ENCODE data around the gene C1QTNF8. TPM values are rescaled to one million over a fixed set of nuclear protein-coding genes. Genes with fewer than 3 reads are reported as not detected.
A peak's percentile ranks its signal among the peaks of the same experiment; 100 is the strongest.

C1QTNF8 gene
- total and polyA plus RNA-seq, 4 donors, result not detected

- Histone ChIP-seq H3K27ac (ENCODE audit: low read depth in 1 of 2, low read length in 2 of 2) (no peak overlapping the region), H3K9ac (ENCODE audit: low read depth in 1 of 2, low read length in 2 of 2) (no peak overlapping the region), H3K27me3 (ENCODE audit: control insufficient read depth in 4 of 4, insufficient read depth in 4 of 4, low read length in 3 of 4) (peaks cover 0 to 4% (median 0%) of the 10 kb centered on the region in 4 donors), H3K9me3 (ENCODE audit: control insufficient read depth in 4 of 4, low read length in 3 of 4) (no peaks in the 10 kb centered on the region), H3K4me3 (ENCODE audit: low read depth in 1 of 3, low read length in 3 of 3) (no peak overlapping the region), H3K36me3 (ENCODE audit: control insufficient read depth in 4 of 4, insufficient read depth in 3 of 4, low read depth in 1 of 4, low read length in 3 of 4) (no peaks in the 10 kb centered on the region), H3K4me1 (ENCODE audit: control insufficient read depth in 4 of 4, insufficient read depth in 4 of 4, low read length in 3 of 4) (no peaks in the 10 kb centered on the region)
- 24% methylated on average over 34 of the region's 34 CpGs for WGBS
- TF ChIP-seq RAD21 (IDR thresholded peaks at IDR 0.05) (peak; percentile 82 to 85), ZBTB33 (IDR thresholded peaks at IDR 0.05) (no peak), HNF4G (IDR thresholded peaks at IDR 0.05) (no peak), CTCF (IDR thresholded peaks at IDR 0.05; ENCODE audit: low read depth, low read length, missing input control) (peak; percentile 71), NR2F2 (IDR thresholded peaks at IDR 0.05) (no peak)
- DNase-seq (ENCODE audit: low spot score), result peak; percentile 57
Observed at GRCh38 chr16:1054660-1055556, 41.1 kb downstream of the C1QTNF8 start.

- Histone ChIP-seq H3K9ac (ENCODE audit: low read depth in 1 of 2, low read length in 2 of 2) (no peak overlapping the region), H3K4me1 (ENCODE audit: control insufficient read depth in 4 of 4, insufficient read depth in 4 of 4, low read length in 3 of 4) (no peaks in the 10 kb centered on the region), H3K36me3 (ENCODE audit: control insufficient read depth in 4 of 4, insufficient read depth in 3 of 4, low read depth in 1 of 4, low read length in 3 of 4) (no peaks in the 10 kb centered on the region), H3K4me3 (ENCODE audit: low read depth in 1 of 3, low read length in 3 of 3) (no peak overlapping the region), H3K27me3 (ENCODE audit: control insufficient read depth in 4 of 4, insufficient read depth in 4 of 4, low read length in 3 of 4) (peaks cover 0 to 4% (median 0%) of the 10 kb centered on the region in 4 donors), H3K9me3 (ENCODE audit: control insufficient read depth in 4 of 4, low read length in 3 of 4) (no peaks in the 10 kb centered on the region), H3K27ac (ENCODE audit: low read depth in 1 of 2, low read length in 2 of 2) (no peak overlapping the region)
- TF ChIP-seq NR2F2 (IDR thresholded peaks at IDR 0.05) (no peak), FOXA1 (IDR thresholded peaks at IDR 0.05) (no peak), YY1 (IDR thresholded peaks at IDR 0.05) (no peak), RXRA (IDR thresholded peaks at IDR 0.05) (no peak), HNF4A (conservative IDR thresholded peaks at IDR 0.05) (no peak), EGR1 (IDR thresholded peaks at IDR 0.05; ENCODE audit: low read depth in 2 of 2) (no peak)
- WGBS, result 76% methylated on average over 21 of the region's 21 CpGs
- no peak for DNase-seq (ENCODE audit: low spot score)
Observed at GRCh38 chr16:1053700-1054368, 42.2 kb downstream of the C1QTNF8 start.

GRCh38 chr16:1053121-1053521 lies 42.9 kb downstream of the C1QTNF8 start:
- no peak for DNase-seq (ENCODE audit: low spot score)
- H3K36me3 ChIP-seq (ENCODE audit: control insufficient read depth in 4 of 4, insufficient read depth in 3 of 4, low read depth in 1 of 4, low read length in 3 of 4), result no peaks in the 10 kb centered on the region
- peaks cover 0 to 6% (median 0%) of the 10 kb centered on the region in 4 donors for H3K27me3 ChIP-seq (ENCODE audit: control insufficient read depth in 4 of 4, insufficient read depth in 4 of 4, low read length in 3 of 4)
- H3K4me1 ChIP-seq (ENCODE audit: control insufficient read depth in 4 of 4, insufficient read depth in 4 of 4, low read length in 3 of 4), result no peaks in the 10 kb centered on the region
- 68% methylated on average over 14 of the region's 14 CpGs for WGBS
- H3K4me3 ChIP-seq (ENCODE audit: low read depth in 1 of 3, low read length in 3 of 3), result no peak overlapping the region
- no peak overlapping the region for H3K27ac ChIP-seq (ENCODE audit: low read depth in 1 of 2, low read length in 2 of 2)
- H3K9me3 ChIP-seq (ENCODE audit: control insufficient read depth in 4 of 4, low read length in 3 of 4), result no peaks in the 10 kb centered on the region
- H3K9ac ChIP-seq (ENCODE audit: low read depth in 1 of 2, low read length in 2 of 2), result no peak overlapping the region
- TF ChIP-seq CTCF (IDR thresholded peaks at IDR 0.05; ENCODE audit: low read depth, low read length, missing input control) (no peak), MAX (IDR thresholded peaks at IDR 0.05) (no peak), RAD21 (IDR thresholded peaks at IDR 0.05) (no peak), ZBTB33 (IDR thresholded peaks at IDR 0.05) (no peak), HNF4A (conservative IDR thresholded peaks at IDR 0.05) (no peak), FOXA2 (IDR thresholded peaks at IDR 0.05) (no peak), ATF3 (IDR thresholded peaks at IDR 0.05) (no peak), YY1 (IDR thresholded peaks at IDR 0.05) (no peak), JUND (IDR thresholded peaks at IDR 0.05) (no peak), FOXA1 (IDR thresholded peaks at IDR 0.05) (no peak), TAF1 (conservative IDR thresholded peaks at IDR 0.05) (no peak), NR2F2 (IDR thresholded peaks at IDR 0.05) (no peak), EGR1 (IDR thresholded peaks at IDR 0.05; ENCODE audit: low read depth in 2 of 2) (no peak)

Measured in liver (tissue), 9 donors.